Hepatic stellate cell (primary cell): Measurements from ENCODE around the gene PNKP.
A peak's percentile ranks its signal among the peaks of the same experiment; 100 is the strongest.

ENCODE experiments used
- DNase-seq: peaks from one replicate; pipeline ENCODE4 v3.0.0; 2011; ENCODE audit warnings: low spot score

Gene PNKP

GRCh38 chr19:49876422-49877019 lies 9.1 kb upstream of the PNKP start:
- peak; percentile 82 for DNase-seq

GRCh38 chr19:49875857-49876421 lies 8.6 kb upstream of the PNKP start:
- DNase-seq = peak; percentile 53

- DNase-seq = no peak
Measured at GRCh38 chr19:49875177-49875576, 7.8 kb upstream of the PNKP start.

GRCh38 chr19:49874503-49875157 lies 7.3 kb upstream of the PNKP start:
- no peak for DNase-seq

- no peak for DNase-seq
Measured at GRCh38 chr19:49873834-49874233, 6.5 kb upstream of the PNKP start.

- no peak for DNase-seq
Measured at GRCh38 chr19:49873129-49873521, 5.7 kb upstream of the PNKP start.

- no peak for DNase-seq
Measured at GRCh38 chr19:49872245-49873128, 5.1 kb upstream of the PNKP start.

GRCh38 chr19:49871349-49871985 lies 4.1 kb upstream of the PNKP start:
- DNase-seq = no peak

- DNase-seq = no peak
Measured at GRCh38 chr19:49870309-49870901, 3.0 kb upstream of the PNKP start.

GRCh38 chr19:49869484-49870308 lies 2.3 kb upstream of the PNKP start:
- DNase-seq = peak; percentile 99

GRCh38 chr19:49869009-49869483 lies 1.7 kb upstream of the PNKP start:
- no peak for DNase-seq

GRCh38 chr19:49864890-49865289 lies 2.5 kb downstream of the PNKP start:
- no peak for DNase-seq

GRCh38 chr19:49863935-49864320 lies 3.4 kb downstream of the PNKP start:
- no peak for DNase-seq

- DNase-seq = no peak
Measured at GRCh38 chr19:49863254-49863934, 4.0 kb downstream of the PNKP start.

GRCh38 chr19:49862391-49863253 lies 4.8 kb downstream of the PNKP start:
- DNase-seq = no peak

GRCh38 chr19:49861541-49862378 lies 5.6 kb downstream of the PNKP start:
- no peak for DNase-seq

- no peak for DNase-seq
Measured at GRCh38 chr19:49861107-49861506, 6.3 kb downstream of the PNKP start.
